Measurements from ENCODE around the gene TMEM45A. TPM values are rescaled to one million over a fixed set of nuclear protein-coding genes. Genes with fewer than 3 reads are reported as not detected.
"Not testable (repeated sequence)": the region's sequence is repeated elsewhere in the genome, so short reads cannot be mapped to it uniquely, and the experiment has no call there.

The TMEM45A gene
- total RNA-seq, 2 donors from 2014 or later: 13.5 to 14.3 TPM

DNA sequence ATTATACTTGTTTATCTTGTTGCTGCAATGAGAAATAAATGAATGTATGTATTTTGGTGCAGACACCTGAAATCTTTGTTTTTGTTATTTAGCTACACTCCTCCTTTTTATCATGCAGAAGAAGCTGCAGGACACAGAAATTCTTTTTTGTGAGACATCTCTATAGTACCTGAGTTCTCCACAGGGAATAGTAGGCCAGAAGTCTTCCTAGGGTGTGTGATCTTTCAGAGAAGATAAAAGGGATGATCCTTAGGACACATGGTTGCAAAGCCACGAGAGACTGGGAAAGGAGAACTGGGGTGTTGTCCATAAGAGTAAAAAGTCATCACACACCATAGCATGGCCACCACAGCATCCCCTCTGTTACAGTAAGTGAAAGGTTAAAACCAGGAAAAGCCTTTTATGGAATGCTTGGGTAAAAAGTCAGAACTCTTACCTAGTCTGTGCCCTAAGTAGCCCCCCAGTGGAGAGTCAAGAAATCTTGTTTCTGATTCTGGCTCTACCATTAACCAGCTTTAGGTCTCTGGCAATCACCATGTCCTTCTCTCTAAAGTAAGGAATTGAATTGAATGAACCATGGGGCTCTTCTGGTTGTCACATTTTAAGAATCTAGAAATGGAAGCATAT, 85.1 kb downstream of the TMEM45A start:
- Histone ChIP-seq H3K27ac (no peak overlapping the region), H3K27me3 (no peaks in the 10 kb centered on the region), H3K4me1 (no peaks in the 10 kb centered on the region), H3K9me3 (no peaks in the 10 kb centered on the region), H3K36me3 (no peaks in the 10 kb centered on the region), H3K4me3 (no peak overlapping the region)
- no peak for DNase-seq (ENCODE audit: low spot score)
- no peak for TF ChIP-seq CTCF (IDR thresholded peaks at IDR 0.05)

DNA sequence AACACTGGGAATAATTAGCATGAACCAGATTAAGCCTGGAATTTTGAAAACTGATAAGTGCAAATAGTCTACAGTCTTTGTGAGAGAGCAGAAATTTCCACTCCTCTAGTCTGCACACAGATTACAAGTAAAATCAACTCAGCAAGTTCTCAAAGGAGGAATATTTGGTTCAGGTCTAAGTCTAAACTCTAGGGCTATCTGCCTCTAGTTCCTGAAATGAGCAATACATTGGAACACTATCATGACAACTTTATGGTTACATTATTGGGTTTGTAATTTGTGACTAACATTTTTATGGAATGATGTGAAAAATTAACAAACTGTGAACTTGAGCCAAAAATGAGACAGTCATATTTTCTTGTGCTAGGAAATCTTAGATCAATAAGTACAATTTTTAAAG, 86.2 kb downstream of the TMEM45A start:
- H3K27ac ChIP-seq: no peak overlapping the region
- no peaks in the 10 kb centered on the region for H3K4me1 ChIP-seq
- no peak for DNase-seq (ENCODE audit: low spot score)
- no peaks in the 10 kb centered on the region for H3K9me3 ChIP-seq
- TF ChIP-seq CTCF (IDR thresholded peaks at IDR 0.05): no peak
- H3K27me3 ChIP-seq: no peaks in the 10 kb centered on the region
- no peak overlapping the region for H3K4me3 ChIP-seq
- no peaks in the 10 kb centered on the region for H3K36me3 ChIP-seq

GRCh38 chr3:100580147-100580546, 87.7 kb downstream of the TMEM45A start:
- Histone ChIP-seq H3K9me3 (no peaks in the 10 kb centered on the region), H3K27ac (no peak overlapping the region), H3K36me3 (no peaks in the 10 kb centered on the region), H3K4me3 (no peak overlapping the region), H3K27me3 (no peaks in the 10 kb centered on the region), H3K4me1 (no peaks in the 10 kb centered on the region)
- no peak for DNase-seq (ENCODE audit: low spot score)
- no peak for TF ChIP-seq CTCF (IDR thresholded peaks at IDR 0.05)

DNA sequence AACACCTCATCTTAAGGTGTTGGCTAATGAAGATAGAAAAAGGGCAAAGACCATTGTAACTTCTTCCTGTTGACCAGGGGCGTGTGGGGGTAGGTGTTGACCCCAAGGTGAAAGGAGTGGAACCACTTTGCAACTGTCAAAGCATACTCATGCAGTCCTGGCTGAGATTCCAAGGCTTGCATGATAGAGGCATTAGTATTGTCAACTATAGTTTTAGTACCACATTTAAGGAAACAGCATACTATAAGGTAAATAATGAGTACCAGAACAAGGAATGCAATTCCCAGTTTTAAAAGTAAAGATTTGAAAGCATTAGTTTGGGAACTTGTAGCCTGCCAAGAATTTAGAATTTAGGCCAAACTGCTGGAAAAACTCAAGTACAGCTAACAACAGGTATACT, 89.2 kb downstream of the TMEM45A start:
- no peaks in the 10 kb centered on the region for H3K27me3 ChIP-seq
- TF ChIP-seq CTCF (IDR thresholded peaks at IDR 0.05): no peak
- no peak for DNase-seq (ENCODE audit: low spot score)
- no peak overlapping the region for H3K4me3 ChIP-seq
- no peaks in the 10 kb centered on the region for H3K36me3 ChIP-seq
- no peaks in the 10 kb centered on the region for H3K4me1 ChIP-seq
- no peak overlapping the region for H3K27ac ChIP-seq
- no peaks in the 10 kb centered on the region for H3K9me3 ChIP-seq

DNA sequence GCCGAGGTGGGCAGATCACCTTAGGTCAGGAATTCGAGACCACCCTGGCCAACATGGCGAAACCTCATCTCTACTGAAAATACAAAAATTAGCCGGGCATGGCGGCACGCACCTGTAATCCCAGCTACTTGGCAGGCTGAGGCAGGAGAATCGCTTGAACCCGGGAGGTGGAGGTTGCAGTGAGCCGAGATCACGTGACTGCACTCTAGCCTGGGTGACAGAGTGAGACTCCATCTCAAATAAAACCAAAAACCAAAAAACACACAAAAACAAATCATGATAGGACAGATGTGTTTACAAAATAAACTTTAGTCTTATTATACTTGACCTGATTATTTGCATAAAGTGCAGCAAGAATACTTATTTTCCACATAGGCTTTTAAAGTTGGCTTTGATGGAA, 89.7 kb downstream of the TMEM45A start:
- H3K27me3 ChIP-seq; H3K4me3 ChIP-seq; H3K9me3 ChIP-seq; H3K4me1 ChIP-seq; DNase-seq (ENCODE audit: low spot score); H3K27ac ChIP-seq; H3K36me3 ChIP-seq: not testable (repeated sequence)

DNA sequence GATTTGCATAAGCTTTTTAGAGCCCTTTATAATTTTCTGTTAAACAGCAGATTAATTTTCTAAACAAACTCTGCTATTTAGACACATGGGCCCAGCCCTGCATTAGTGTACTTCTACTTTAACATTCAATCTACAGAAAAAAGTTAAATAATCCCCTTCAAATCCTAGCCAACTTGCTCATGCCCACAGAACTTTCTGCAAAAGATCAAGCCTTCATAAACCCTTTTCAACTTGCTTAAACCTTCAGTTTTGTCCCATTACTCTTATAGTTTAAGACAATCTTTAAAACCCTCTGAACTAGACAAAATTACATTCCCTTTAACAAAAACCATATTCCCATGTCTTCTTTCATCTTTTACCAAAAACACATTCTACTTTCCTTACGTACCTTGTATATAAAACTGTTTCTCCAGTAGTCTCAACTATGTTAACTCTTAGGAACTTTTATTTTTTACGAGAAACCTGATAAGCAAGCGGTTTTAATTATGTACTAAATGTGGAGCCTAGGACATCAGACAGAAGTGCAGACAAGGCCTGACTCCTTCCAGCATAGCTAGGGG, 91.8 kb downstream of the TMEM45A start:
- H3K36me3 ChIP-seq: no peaks in the 10 kb centered on the region
- H3K4me1 ChIP-seq: no peaks in the 10 kb centered on the region
- no peaks in the 10 kb centered on the region for H3K27me3 ChIP-seq
- no peak overlapping the region for H3K4me3 ChIP-seq
- H3K9me3 ChIP-seq: no peaks in the 10 kb centered on the region
- no peak overlapping the region for H3K27ac ChIP-seq
- DNase-seq (ENCODE audit: low spot score): no peak
- TF ChIP-seq CTCF (IDR thresholded peaks at IDR 0.05): no peak

All from right atrium auricular region (tissue), 2 donors.